ENCODE data around the gene RAP1A.

The RAP1A gene

DNA sequence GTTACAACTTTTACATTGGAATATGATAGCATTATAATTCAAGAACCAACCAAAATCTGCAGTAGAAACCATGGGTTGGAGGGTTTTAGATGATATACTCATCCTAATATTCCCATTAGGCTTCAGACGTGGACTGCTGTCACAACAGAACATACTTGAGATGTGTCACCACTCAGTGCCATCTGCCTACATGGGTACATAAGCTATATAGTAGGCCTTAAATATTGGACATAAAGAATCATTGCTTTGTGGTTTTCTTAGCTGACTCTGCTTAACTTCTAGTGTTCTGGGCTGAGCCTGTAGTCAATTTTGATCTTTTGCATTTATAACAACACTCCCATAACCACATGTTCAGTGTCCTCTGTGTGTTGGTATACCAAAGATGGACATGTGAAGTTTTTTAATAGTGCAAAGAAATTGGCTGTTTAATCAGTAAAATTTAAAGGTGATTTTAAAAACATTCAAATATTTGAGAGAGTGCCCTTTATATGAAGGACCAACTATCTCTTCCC is 14.2 kb downstream of the RAP1A start:
- Histone ChIP-seq H3K9me3 (ENCODE audit: low read length) (no peaks in the 10 kb centered on the region), H3K9me2 (ENCODE audit: low read depth, low read length) (no peaks in the 10 kb centered on the region), H3K4me1 (ENCODE audit: insufficient read depth, low read length, severe bottlenecking) (peaks cover 45% of the 10 kb centered on the region), H3K27me3 (ENCODE audit: insufficient read depth, low read length) (no peaks in the 10 kb centered on the region), H3K79me2 (ENCODE audit: insufficient read depth, low read length) (peaks cover 91% of the 10 kb centered on the region), H3K9ac (ENCODE audit: low read length) (no peak overlapping the region), H3K36me3 (ENCODE audit: insufficient read depth, low read length) (no peaks in the 10 kb centered on the region; the same call in 1 of the 2 replicates), H2AFZ (ENCODE audit: low read length) (no peak overlapping the region), H3F3A (ENCODE audit: insufficient read depth, low read length) (no peaks in the 10 kb centered on the region), H3K4me2 (ENCODE audit: low read length) (no peak overlapping the region), H3K4me3 (ENCODE audit: low read depth, low read length, poor library complexity, severe bottlenecking) (no peak overlapping the region), H3K27ac (ENCODE audit: low read depth, low read length, poor library complexity, severe bottlenecking) (no peak overlapping the region), H4K20me1 (ENCODE audit: insufficient read depth, low read length) (no peaks in the 10 kb centered on the region)
- TF ChIP-seq, protein P1, sequence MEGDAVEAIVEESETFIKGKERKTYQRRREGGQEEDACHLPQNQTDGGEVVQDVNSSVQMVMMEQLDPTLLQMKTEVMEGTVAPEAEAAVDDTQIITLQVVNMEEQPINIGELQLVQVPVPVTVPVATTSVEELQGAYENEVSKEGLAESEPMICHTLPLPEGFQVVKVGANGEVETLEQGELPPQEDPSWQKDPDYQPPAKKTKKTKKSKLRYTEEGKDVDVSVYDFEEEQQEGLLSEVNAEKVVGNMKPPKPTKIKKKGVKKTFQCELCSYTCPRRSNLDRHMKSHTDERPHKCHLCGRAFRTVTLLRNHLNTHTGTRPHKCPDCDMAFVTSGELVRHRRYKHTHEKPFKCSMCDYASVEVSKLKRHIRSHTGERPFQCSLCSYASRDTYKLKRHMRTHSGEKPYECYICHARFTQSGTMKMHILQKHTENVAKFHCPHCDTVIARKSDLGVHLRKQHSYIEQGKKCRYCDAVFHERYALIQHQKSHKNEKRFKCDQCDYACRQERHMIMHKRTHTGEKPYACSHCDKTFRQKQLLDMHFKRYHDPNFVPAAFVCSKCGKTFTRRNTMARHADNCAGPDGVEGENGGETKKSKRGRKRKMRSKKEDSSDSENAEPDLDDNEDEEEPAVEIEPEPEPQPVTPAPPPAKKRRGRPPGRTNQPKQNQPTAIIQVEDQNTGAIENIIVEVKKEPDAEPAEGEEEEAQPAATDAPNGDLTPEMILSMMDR (IDR thresholded peaks at IDR 0.05; ENCODE audit: low read length), result no peak
- TF ChIP-seq EZH2 (IDR thresholded peaks at IDR 0.05; ENCODE audit: borderline replicate concordance, low read length), result no peak

DNA sequence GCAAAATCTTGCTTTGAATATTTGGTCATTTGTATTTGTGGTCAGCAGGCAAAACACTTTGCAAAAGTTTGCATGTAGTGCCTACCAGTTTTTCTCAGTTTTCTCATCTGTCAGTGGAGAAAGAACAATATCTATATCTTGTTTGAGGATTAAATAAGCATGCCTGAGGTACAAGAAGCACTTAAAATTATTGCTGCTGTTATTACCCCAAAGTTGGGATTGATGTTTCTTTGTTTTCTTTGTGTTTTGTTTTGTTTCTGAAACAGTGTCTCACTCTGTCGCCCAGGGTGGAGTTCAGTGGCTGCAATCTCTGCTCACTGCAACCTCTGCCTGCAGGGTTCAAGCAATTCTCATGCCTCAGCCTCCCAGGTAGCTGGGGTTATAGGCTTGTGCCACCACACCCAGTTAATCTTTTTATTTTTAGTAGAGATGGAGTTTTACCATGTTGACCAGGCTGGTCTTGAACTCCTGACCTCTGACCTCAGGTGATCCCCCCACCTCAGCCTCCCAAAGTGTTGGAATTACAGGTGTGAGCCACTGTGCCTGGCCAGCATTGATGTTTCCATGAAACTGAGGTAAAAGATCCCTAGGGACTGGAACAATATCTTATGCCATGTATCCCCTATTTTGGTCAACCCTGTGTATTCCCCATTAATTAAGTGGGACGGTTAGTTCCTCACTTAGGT is 15.9 kb downstream of the RAP1A start:
- Histone ChIP-seq H2AFZ (ENCODE audit: low read length) (no peak overlapping the region), H4K20me1 (ENCODE audit: insufficient read depth, low read length) (no peaks in the 10 kb centered on the region), H3K27ac (ENCODE audit: low read depth, low read length, poor library complexity, severe bottlenecking) (no peak overlapping the region), H3K79me2 (ENCODE audit: insufficient read depth, low read length) (peaks cover 90% of the 10 kb centered on the region), H3K9me3 (ENCODE audit: low read length) (no peaks in the 10 kb centered on the region), H3K27me3 (ENCODE audit: insufficient read depth, low read length) (no peaks in the 10 kb centered on the region), H3K4me2 (ENCODE audit: low read length) (no peak overlapping the region), H3K9ac (ENCODE audit: low read length) (no peak overlapping the region), H3F3A (ENCODE audit: insufficient read depth, low read length) (no peaks in the 10 kb centered on the region), H3K9me2 (ENCODE audit: low read depth, low read length) (no peaks in the 10 kb centered on the region), H3K36me3 (ENCODE audit: insufficient read depth, low read length) (no peaks in the 10 kb centered on the region; the same call in 1 of the 2 replicates), H3K4me3 (ENCODE audit: low read depth, low read length, poor library complexity, severe bottlenecking) (no peak overlapping the region), H3K4me1 (ENCODE audit: insufficient read depth, low read length, severe bottlenecking) (peaks cover 28% of the 10 kb centered on the region)
- TF ChIP-seq EZH2 (IDR thresholded peaks at IDR 0.05; ENCODE audit: borderline replicate concordance, low read length), result no peak
- TF ChIP-seq, protein P1 (IDR thresholded peaks at IDR 0.05; ENCODE audit: low read length), result no peak

DNA sequence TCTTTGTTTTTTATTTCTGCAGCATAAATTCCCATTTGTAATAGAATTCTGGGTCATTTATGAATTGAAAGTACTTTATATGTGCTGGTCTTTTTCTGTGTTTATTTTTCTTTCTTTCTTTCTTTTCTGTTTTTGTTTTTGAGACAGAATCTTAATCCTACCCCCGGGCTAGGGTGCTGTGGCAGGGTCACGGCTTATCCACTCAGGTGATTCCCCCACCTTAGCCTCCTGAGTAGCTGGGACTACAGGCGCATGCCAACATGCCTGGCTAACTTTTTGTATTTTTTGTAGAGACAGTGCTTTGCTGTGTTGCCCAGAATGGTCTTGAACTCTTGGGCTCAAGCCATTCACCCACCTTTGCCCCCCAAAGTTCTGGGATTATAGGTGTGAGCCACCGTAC is 18.7 kb downstream of the RAP1A start:
- no peak overlapping the region for H3K4me2 ChIP-seq (ENCODE audit: low read length)
- H3K4me1 ChIP-seq (ENCODE audit: insufficient read depth, low read length, severe bottlenecking), result peaks cover 20% of the 10 kb centered on the region
- no peaks in the 10 kb centered on the region for H3K27me3 ChIP-seq (ENCODE audit: insufficient read depth, low read length)
- no peaks in the 10 kb centered on the region for H3K9me2 ChIP-seq (ENCODE audit: low read depth, low read length)
- no peaks in the 10 kb centered on the region; the same call in 1 of the 2 replicates for H3K36me3 ChIP-seq (ENCODE audit: insufficient read depth, low read length)
- H3F3A ChIP-seq (ENCODE audit: insufficient read depth, low read length), result no peaks in the 10 kb centered on the region
- no peaks in the 10 kb centered on the region for H3K9me3 ChIP-seq (ENCODE audit: low read length)
- H3K27ac ChIP-seq (ENCODE audit: low read depth, low read length, poor library complexity, severe bottlenecking), result no peak overlapping the region
- H4K20me1 ChIP-seq (ENCODE audit: insufficient read depth, low read length), result no peaks in the 10 kb centered on the region
- no peak overlapping the region for H3K4me3 ChIP-seq (ENCODE audit: low read depth, low read length, poor library complexity, severe bottlenecking)
- peaks cover 75% of the 10 kb centered on the region for H3K79me2 ChIP-seq (ENCODE audit: insufficient read depth, low read length)
- TF ChIP-seq, protein P1 (IDR thresholded peaks at IDR 0.05; ENCODE audit: low read length), result no peak
- TF ChIP-seq EZH2 (IDR thresholded peaks at IDR 0.05; ENCODE audit: borderline replicate concordance, low read length), result no peak
- H2AFZ ChIP-seq (ENCODE audit: low read length), result no peak overlapping the region
- no peak overlapping the region for H3K9ac ChIP-seq (ENCODE audit: low read length)

Measured in OCI-LY1 (cell line).